Colonic mucosa (tissue), 4 donors: ENCODE measurements around the gene EMX1. TPM values are rescaled to one million over a fixed set of nuclear protein-coding genes. Genes with fewer than 3 reads are reported as not detected.

Experiments
- DNase-seq: peaks from one replicate; pipeline ENCODE4 v3.0.0-alpha.2; 2020
- H3K27ac ChIP-seq: fragments of 200-600 bp; one replicate; pipeline ENCODE4 v1.8.0; 2021
- H3K27me3 ChIP-seq: fragments of 200-600 bp; one replicate; pipeline ENCODE4 v1.8.0; 2021
- H3K36me3 ChIP-seq: fragments of 200-600 bp; one replicate; pipeline ENCODE4 v1.8.0; 2021
- H3K4me1 ChIP-seq: fragments of 200-600 bp; one replicate; pipeline ENCODE4 v1.8.0; 2021; ENCODE audit warnings: mild to moderate bottlenecking
- H3K4me3 ChIP-seq: fragments of 200-600 bp; one replicate; pipeline ENCODE4 v1.8.0; 2021
- H3K9ac ChIP-seq, 2 donors: one replicate each; pipeline ENCODE4 v1.7.0; 2013; ENCODE audit warnings: control low read depth in 2 of 2, low read depth in 2 of 2, low read length in 2 of 2
- H3K9me3 ChIP-seq: fragments of 200-600 bp; one replicate; pipeline ENCODE4 v1.8.0; 2021
- CTCF ChIP-seq: fragments of 200-600 bp; IDR thresholded peaks from one replicate; pipeline ENCODE4 v1.8.0; 2022; ENCODE audit warnings: antibody characterized with exemption, mild to moderate bottlenecking
- intact Hi-C: fragments of 100-400 bp; cut with DNase I; formaldehyde crosslinking; loops from one replicate; pipeline ENCODE4 v1.14.1; 2022
- total RNA-seq, 2 donors: library from RNA; stranded (reverse); fragmentation: NEBNext Ultra II Directional in 1 of 2; extraction: Animal tissue kit (Norgen Biotek cat#: 25700) in 1 of 2; gene quantifications; one replicate each; pipeline ENCODE4 v1.2.1, GENCODE V29; 2021
- donor health status: healthy.
- donor health status: DM: no; HTN: no; CAD: no.
- donor health status: DM: no; HTN: no; CAD: no.

Gene EMX1
- total RNA-seq, 2 donors from 2014 or later: 1.1 to 2.0 TPM

- intact Hi-C loops: loop anchor here (2.0 kb wide), 1 partner anchor 80 kb away; no protein-coding TSS in a partner anchor
These were observed 55.2 kb downstream of the EMX1 start for GRCh38 chr2:72972352-72973136.

GRCh38 chr2:72973137-72973535, 55.8 kb downstream of the EMX1 start:
- H3K27ac ChIP-seq: no peak overlapping the region
- H3K36me3 ChIP-seq: no peaks in the 10 kb centered on the region
- H3K4me1 ChIP-seq: no peaks in the 10 kb centered on the region
- H3K9me3 ChIP-seq: no peaks in the 10 kb centered on the region
- intact Hi-C loops: loop anchor here (2.0 kb wide), 1 partner anchor 80 kb away; no protein-coding TSS in a partner anchor
- no peak overlapping the region for H3K9ac ChIP-seq
- no peak overlapping the region for H3K4me3 ChIP-seq
- DNase-seq: no peak
- H3K27me3 ChIP-seq: no peaks in the 10 kb centered on the region
- TF ChIP-seq CTCF: no peak

More at GRCh38 chr2:72972352-72973136, 55.2 kb downstream of the EMX1 start:
- Histone ChIP-seq H3K4me1 (no peaks in the 10 kb centered on the region), H3K27ac (no peak overlapping the region), H3K9me3 (no peaks in the 10 kb centered on the region), H3K27me3 (no peaks in the 10 kb centered on the region), H3K36me3 (no peaks in the 10 kb centered on the region), H3K9ac (no peak overlapping the region), H3K4me3 (no peak overlapping the region)
- no peak for DNase-seq
- no peak for TF ChIP-seq CTCF

GRCh38 chr2:72973566-72974435, 56.5 kb downstream of the EMX1 start:
- Histone ChIP-seq H3K9ac (no peak overlapping the region), H3K9me3 (no peaks in the 10 kb centered on the region), H3K27ac (no peak overlapping the region), H3K27me3 (no peaks in the 10 kb centered on the region), H3K4me3 (no peak overlapping the region), H3K36me3 (no peaks in the 10 kb centered on the region), H3K4me1 (no peaks in the 10 kb centered on the region)
- peak; percentile 31 for DNase-seq
- peak; percentile 73 for TF ChIP-seq CTCF
- intact Hi-C loops: loop anchor here (2.0 kb wide), 1 partner anchor 81 kb away; no protein-coding TSS in a partner anchor

GRCh38 chr2:72974436-72974754, 57.1 kb downstream of the EMX1 start:
- TF ChIP-seq CTCF: no peak
- no peaks in the 10 kb centered on the region for H3K9me3 ChIP-seq
- no peaks in the 10 kb centered on the region for H3K27me3 ChIP-seq
- no peak overlapping the region for H3K4me3 ChIP-seq
- H3K27ac ChIP-seq: no peak overlapping the region
- H3K36me3 ChIP-seq: no peaks in the 10 kb centered on the region
- intact Hi-C loops: no loop called here
- H3K4me1 ChIP-seq: no peaks in the 10 kb centered on the region
- no peak for DNase-seq
- H3K9ac ChIP-seq: no peak overlapping the region

- Histone ChIP-seq H3K27me3 (no peaks in the 10 kb centered on the region), H3K27ac (no peak overlapping the region), H3K36me3 (no peaks in the 10 kb centered on the region), H3K4me3 (no peak overlapping the region), H3K4me1 (no peaks in the 10 kb centered on the region), H3K9me3 (no peaks in the 10 kb centered on the region), H3K9ac (no peak overlapping the region)
- intact Hi-C loops: no loop called here
- no peak for TF ChIP-seq CTCF
- DNase-seq: no peak
These were observed 57.7 kb downstream of the EMX1 start for GRCh38 chr2:72975017-72975416.
